GM06990 (cell line): ENCODE results near the gene MMP2.

Source experiments
- DNase-seq: peaks from one replicate; pipeline ENCODE4 v3.0.0-alpha.2; 2011; ENCODE audit not compliant: insufficient read length; ENCODE audit errors: extremely low read depth
- H3K27me3 ChIP-seq: replicated peaks from 2 replicates; pipeline ENCODE4 v1.6.0; 2011; ENCODE audit warnings: low read length; ENCODE audit not compliant: control insufficient read depth, insufficient read depth
- H3K36me3 ChIP-seq: 2 replicates; pipeline ENCODE4 v1.5.1; 2011; ENCODE audit warnings: low read length; ENCODE audit not compliant: control insufficient read depth, insufficient read depth
- H3K4me3 ChIP-seq: replicated peaks from 2 replicates; pipeline ENCODE4 v1.5.1; 2011; ENCODE audit warnings: low read depth, mild to moderate bottlenecking, control low read depth, low read length
- TF ChIP-seq, protein P1 (sequence below): IDR thresholded peaks from 2 replicates; pipeline ENCODE4 v1.5.1; 2011; ENCODE audit warnings: low read length, control low read depth, mild to moderate bottlenecking, inconsistent platforms; ENCODE audit not compliant: insufficient read depth, poor library complexity, severe bottlenecking

MMP2 gene

DNA sequence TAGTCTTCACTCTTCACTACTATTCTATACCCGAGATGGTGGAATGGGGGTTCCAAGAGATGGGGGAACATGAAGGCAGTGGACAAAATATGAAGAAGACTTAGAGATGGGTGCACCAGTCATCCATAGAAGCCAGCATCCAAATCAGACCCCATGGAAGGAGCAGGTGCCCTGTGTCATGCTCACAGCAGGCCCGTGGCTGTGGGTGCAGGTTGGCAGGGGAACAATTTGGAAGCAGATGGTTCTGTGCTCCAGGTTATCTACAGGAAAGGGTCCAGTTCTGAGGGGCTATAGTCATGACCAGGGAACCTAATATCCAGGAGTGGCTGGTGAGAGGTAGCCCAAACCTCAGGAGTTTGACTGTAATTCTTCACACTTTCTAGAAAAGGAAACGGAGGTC lies 20.3 kb downstream of the MMP2 start:
- H3K36me3 ChIP-seq = no peaks in the 10 kb centered on the region
- H3K4me3 ChIP-seq = no peak overlapping the region
- peaks cover 2% of the 10 kb centered on the region for H3K27me3 ChIP-seq
- TF ChIP-seq, protein P1, sequence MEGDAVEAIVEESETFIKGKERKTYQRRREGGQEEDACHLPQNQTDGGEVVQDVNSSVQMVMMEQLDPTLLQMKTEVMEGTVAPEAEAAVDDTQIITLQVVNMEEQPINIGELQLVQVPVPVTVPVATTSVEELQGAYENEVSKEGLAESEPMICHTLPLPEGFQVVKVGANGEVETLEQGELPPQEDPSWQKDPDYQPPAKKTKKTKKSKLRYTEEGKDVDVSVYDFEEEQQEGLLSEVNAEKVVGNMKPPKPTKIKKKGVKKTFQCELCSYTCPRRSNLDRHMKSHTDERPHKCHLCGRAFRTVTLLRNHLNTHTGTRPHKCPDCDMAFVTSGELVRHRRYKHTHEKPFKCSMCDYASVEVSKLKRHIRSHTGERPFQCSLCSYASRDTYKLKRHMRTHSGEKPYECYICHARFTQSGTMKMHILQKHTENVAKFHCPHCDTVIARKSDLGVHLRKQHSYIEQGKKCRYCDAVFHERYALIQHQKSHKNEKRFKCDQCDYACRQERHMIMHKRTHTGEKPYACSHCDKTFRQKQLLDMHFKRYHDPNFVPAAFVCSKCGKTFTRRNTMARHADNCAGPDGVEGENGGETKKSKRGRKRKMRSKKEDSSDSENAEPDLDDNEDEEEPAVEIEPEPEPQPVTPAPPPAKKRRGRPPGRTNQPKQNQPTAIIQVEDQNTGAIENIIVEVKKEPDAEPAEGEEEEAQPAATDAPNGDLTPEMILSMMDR = no peak
- DNase-seq = no peak

DNA sequence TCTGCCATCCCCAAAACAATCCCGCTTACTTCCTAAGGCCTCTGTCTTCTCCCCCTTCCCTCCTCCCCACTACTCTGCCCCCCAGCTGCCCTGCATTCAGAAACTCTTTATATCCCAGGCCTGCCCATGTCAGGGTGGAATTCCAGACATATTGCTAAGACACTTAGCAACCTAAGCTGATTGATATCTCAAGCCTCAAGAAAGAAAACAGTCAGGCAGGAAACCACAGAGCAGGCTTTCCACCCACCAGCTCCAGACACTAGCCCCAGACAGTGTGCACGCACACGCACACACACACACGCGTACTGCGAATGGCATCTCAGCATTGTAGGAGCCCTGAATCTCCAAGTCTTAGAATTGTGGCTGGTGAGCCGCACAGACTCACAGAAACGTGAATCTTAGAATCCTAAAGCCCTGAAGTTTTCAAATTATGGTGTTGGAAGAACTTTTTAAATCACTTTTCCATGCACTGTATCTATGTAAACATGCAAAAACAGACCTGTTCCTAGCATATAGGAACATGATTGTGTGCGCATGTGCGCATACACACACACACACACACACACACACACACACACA lies 21.0 kb downstream of the MMP2 start:
- no peaks in the 10 kb centered on the region for H3K36me3 ChIP-seq
- no peak for DNase-seq
- no peak overlapping the region for H3K4me3 ChIP-seq
- H3K27me3 ChIP-seq = no peaks in the 10 kb centered on the region; the same call in none of the 2 replicates
- TF ChIP-seq, protein P1 = no peak

DNA sequence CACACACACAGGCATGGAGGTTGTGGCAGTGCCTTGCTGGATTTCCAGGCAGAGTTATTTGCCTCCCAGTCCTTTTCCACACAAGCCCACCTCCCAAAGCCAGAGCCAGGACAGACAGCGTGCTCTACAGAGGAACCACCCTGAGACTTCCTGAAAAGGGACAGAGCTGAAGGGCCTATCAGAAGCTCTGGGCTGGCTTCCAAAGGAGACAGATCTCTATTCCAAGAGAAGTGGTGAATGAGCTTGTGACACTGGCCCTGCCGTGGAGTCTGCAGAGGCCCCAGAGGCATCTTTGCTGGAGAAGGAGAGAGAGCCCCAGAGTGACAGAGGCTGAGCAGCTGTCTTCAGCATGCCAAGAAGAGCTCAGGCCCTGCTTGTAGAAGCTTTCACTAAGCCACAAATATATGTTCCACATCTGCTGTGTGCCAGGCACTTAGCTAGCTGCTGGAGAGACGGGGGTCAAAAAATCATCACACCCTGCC lies 21.6 kb downstream of the MMP2 start:
- Histone ChIP-seq H3K36me3 (no peaks in the 10 kb centered on the region), H3K27me3 (no peaks in the 10 kb centered on the region; the same call in 1 of the 2 replicates), H3K4me3 (no peak overlapping the region)
- no peak for DNase-seq
- TF ChIP-seq, protein P1 = no peak

DNA sequence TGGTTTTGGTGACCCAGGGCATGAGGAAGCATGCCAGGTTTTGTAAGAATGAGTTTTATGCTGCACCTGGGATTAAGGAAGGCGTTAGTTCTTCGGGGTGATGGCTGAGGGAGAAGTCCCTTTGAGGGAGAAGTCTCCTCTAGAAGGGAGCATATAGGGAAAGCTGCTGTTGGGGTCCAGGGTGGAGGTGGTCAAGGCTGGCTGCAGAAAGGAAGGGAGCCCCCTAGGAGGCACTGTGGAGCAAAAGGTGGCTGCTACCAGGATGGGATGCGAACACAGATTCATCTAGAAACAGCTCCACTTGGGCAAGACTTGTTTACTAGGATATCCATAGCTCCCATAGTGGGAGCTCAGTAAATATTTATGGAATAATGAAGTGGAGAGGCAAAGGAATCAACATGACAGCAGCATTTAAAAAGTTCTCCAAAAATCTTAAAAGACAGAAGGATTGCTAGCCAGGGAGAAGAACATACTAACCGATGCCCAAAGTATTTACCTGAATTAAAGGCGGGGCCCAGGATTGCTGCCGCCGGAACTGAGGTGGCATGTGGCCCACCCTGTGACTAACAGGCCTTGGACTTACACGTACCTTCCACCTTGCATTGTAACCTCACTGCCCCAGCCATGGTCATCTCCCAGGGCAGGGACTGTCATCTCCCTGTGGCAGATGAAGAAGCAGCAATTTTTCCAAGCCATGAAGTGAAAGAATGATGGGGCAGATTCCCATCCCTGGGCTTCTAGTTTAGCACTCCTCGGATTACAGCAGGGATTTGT lies 22.7 kb downstream of the MMP2 start:
- TF ChIP-seq, protein P1 = peak; percentile 37
- DNase-seq = no peak
- Histone ChIP-seq H3K4me3 (no peak overlapping the region), H3K36me3 (no peaks in the 10 kb centered on the region), H3K27me3 (no peaks in the 10 kb centered on the region; the same call in 1 of the 2 replicates)

DNA sequence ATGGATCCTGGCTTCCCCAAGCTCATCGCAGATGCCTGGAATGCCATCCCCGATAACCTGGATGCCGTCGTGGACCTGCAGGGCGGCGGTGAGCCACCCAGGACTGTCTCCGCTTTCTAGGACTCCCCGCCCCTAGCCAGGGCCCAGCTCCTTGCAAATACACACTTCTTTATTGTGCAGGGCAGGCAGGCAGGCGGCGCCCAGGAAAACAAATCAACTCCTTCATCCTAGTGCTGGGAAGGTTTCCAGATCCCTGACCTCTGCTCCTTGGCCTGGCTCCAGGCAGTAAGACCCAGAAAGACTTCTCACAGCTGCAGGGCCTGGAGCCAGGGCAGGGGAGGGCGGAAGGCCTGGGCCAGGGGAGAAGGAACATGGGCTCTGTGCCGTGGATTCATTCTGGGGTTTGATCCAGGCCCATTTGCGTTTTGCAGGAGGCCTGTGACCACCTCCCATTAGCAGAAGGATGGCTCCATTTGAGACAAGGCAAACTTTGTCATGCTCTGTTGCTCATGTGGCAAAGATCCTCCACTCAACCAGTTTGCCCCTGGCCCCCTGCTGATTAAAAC lies 23.9 kb downstream of the MMP2 start:
- TF ChIP-seq, protein P1 = no peak
- Histone ChIP-seq H3K4me3 (no peak overlapping the region), H3K36me3 (no peaks in the 10 kb centered on the region), H3K27me3 (no peaks in the 10 kb centered on the region; the same call in 1 of the 2 replicates)
- DNase-seq = no peak
